HepG2 (cell line): ENCODE results near the gene ADGRG6. TPM values are rescaled to one million over a fixed set of nuclear protein-coding genes. Genes with fewer than 3 reads are reported as not detected.

Source experiments
- ATAC-seq: fragments of 200-7000 bp; cut with Tn5 transposase; 3 replicates; pipeline ENCODE4 v1.9.1; 2020; ENCODE audit warnings: mild to moderate bottlenecking, moderate library complexity
- BruUV-seq: library from RNA; stranded (reverse); fragments of 400-500 nt; replicated peaks from 2 replicates; lab custom pipeline; 2021; lab: Mats Ljungman, UMichigan
- CTCF ChIA-PET: fragments of 300-600 bp; formaldehyde crosslinking; extraction: SDS; loops from one replicate; lab custom pipeline; 2021; ENCODE audit warnings: low total read pairs, inconsistent platforms, low intra/inter-chr PET ratio; lab: Yijun Ruan, JAX
- POLR2A ChIA-PET: fragments of 350-600 bp; sonication (Branson Sonifier 250); formaldehyde crosslinking; loops from one replicate; lab custom pipeline; 2020; ENCODE audit warnings: antibody characterized with exemption, inconsistent platforms; lab: Yijun Ruan, JAX
- DNase-seq: peaks from one replicate; pipeline ENCODE4 v3.0.0-alpha.2; 2015; ENCODE audit warnings: low spot score
- FAIRE-seq: peaks from 3 replicates; lab custom pipeline; 2011; peaks lifted over from hg19 to GRCh38; lab: Jason Lieb, UNC
- H2AFZ ChIP-seq: one replicate; pipeline ENCODE4 v1.6.1; 2011; ENCODE audit warnings: low read length, inconsistent platforms
- H3K27ac ChIP-seq: fragments of 300-600 bp; 3 replicates; pipeline ENCODE4 v1.8.0; 2011; ENCODE audit warnings: mixed run types, mild to moderate bottlenecking, mixed read lengths, low read length, inconsistent platforms; ENCODE audit not compliant: insufficient read depth; ENCODE audit errors: extremely low read length
- H3K27me3 ChIP-seq, 2 experiments: fragments of 200-600 bp in 1 of 2; 2 replicates in 1 of 2; 3 replicates in 1 of 2; pipeline versions ENCODE4 v1.6.0 to v1.8.0; 2011; ENCODE audit warnings: low read length in 2 of 2, mild to moderate bottlenecking in 2 of 2, moderate library complexity in 2 of 2, inconsistent platforms in 1 of 2; ENCODE audit not compliant: insufficient read depth in 2 of 2, control insufficient read depth in 1 of 2
- H3K36me3 ChIP-seq, 2 experiments: fragments of 200-600 bp in 1 of 2; replicated peaks in 1 of 2; 2 replicates in 1 of 2; 3 replicates in 1 of 2; pipeline versions ENCODE4 v1.5.1 to v1.8.0; 2011; ENCODE audit warnings: low read length in 2 of 2, inconsistent platforms in 1 of 2; ENCODE audit not compliant: insufficient read depth in 2 of 2, control insufficient read depth in 1 of 2
- H3K4me1 ChIP-seq: 2 replicates; pipeline ENCODE4 v1.5.1; 2012; ENCODE audit warnings: low read length, inconsistent platforms; ENCODE audit not compliant: insufficient read depth
- H3K4me2 ChIP-seq: 2 replicates; pipeline ENCODE4 v1.6.0; 2011; ENCODE audit warnings: low read depth, low read length, inconsistent platforms
- H3K4me3 ChIP-seq, 3 experiments: fragments of 200-600 bp in 1 of 3; sonication (generic), shearing (Covaris generic) in 1 of 3; replicated peaks in 1 of 3; 2 replicates each; pipeline ENCODE4 v1.5.1; 2011 to 2016; ENCODE audit warnings: low read length in 3 of 3, inconsistent platforms in 2 of 3, low read depth in 2 of 3, mild to moderate bottlenecking in 2 of 3, control low read depth in 1 of 3, mixed read lengths in 1 of 3; ENCODE audit not compliant: insufficient read depth in 1 of 3
- H3K79me2 ChIP-seq: one replicate; pipeline ENCODE4 v1.6.1; 2011; ENCODE audit warnings: low read length, inconsistent platforms; ENCODE audit not compliant: insufficient read depth
- H3K9ac ChIP-seq: 2 replicates; pipeline ENCODE4 v1.6.0; 2011; ENCODE audit warnings: mild to moderate bottlenecking, low read depth, low read length, inconsistent platforms; ENCODE audit not compliant: insufficient read depth
- H3K9me3 ChIP-seq: 2 replicates; pipeline ENCODE4 v1.5.1; 2012; ENCODE audit warnings: mild to moderate bottlenecking, low read length
- H4K20me1 ChIP-seq: 2 replicates; pipeline ENCODE4 v1.6.0; 2011; ENCODE audit warnings: inconsistent platforms, mild to moderate bottlenecking, low read length, moderate library complexity; ENCODE audit not compliant: insufficient read depth
- CENPX ChIP-seq: sonication (generic); formaldehyde crosslinking; IDR thresholded peaks from 2 replicates; pipeline ENCODE4 v1.9.0; 2021; ENCODE audit warnings: mild to moderate bottlenecking, missing genetic modification reagents, moderate library complexity
- GABPA ChIP-seq, 2 experiments: IDR thresholded peaks; 2 replicates each; pipeline ENCODE4 v1.6.1; 2011 to 2016; ENCODE audit warnings: low read depth in 2 of 2, low read length in 1 of 2, missing biosample characterization in 1 of 2, missing genetic modification characterization in 1 of 2
- HMG20B ChIP-seq: conservative IDR thresholded peaks from 2 replicates; pipeline ENCODE4 v1.6.1; 2016; ENCODE audit warnings: missing genetic modification reagents, missing compliant biosample characterization
- IKZF5 ChIP-seq: IDR thresholded peaks from 2 replicates; pipeline ENCODE4 v1.6.1; 2018; ENCODE audit warnings: missing genetic modification reagents, mild to moderate bottlenecking, missing compliant biosample characterization
- ONECUT2 ChIP-seq: sonication (generic); formaldehyde crosslinking; IDR thresholded peaks from 2 replicates; pipeline ENCODE4 v1.4.0; 2020; ENCODE audit warnings: missing genetic modification reagents
- PRPF4 ChIP-seq: fragments of 200-400 bp; formaldehyde crosslinking; IDR thresholded peaks from 2 replicates; pipeline ENCODE4 v1.6.1; 2016; ENCODE audit warnings: low read length, low read depth; ENCODE audit not compliant: poor library complexity, severe bottlenecking
- TIGD3 ChIP-seq: sonication (generic); formaldehyde crosslinking; IDR thresholded peaks from 2 replicates; pipeline ENCODE4 v1.5.1; 2020; ENCODE audit warnings: mild to moderate bottlenecking, missing genetic modification reagents, borderline replicate concordance
- XBP1 ChIP-seq: sonication (generic); formaldehyde crosslinking; IDR thresholded peaks from 2 replicates; pipeline ENCODE4 v1.5.0; 2020; ENCODE audit warnings: missing genetic modification reagents
- ZFP36 ChIP-seq: fragments of 150-350 bp; IDR thresholded peaks from 2 replicates; pipeline ENCODE4 v1.6.1; 2018; ENCODE audit warnings: borderline replicate concordance, low read length, low read depth; ENCODE audit not compliant: partially characterized antibody
- ZFP36L2 ChIP-seq: sonication (generic); formaldehyde crosslinking; IDR thresholded peaks from 2 replicates; pipeline ENCODE4 v1.4.0; 2020; ENCODE audit warnings: missing genetic modification reagents
- ZFYVE20 ChIP-seq: sonication (generic); formaldehyde crosslinking; IDR thresholded peaks from 2 replicates; pipeline ENCODE4 v1.8.0; 2023; ENCODE audit warnings: low read depth, mild to moderate bottlenecking, moderate library complexity, missing genetic modification reagents, borderline replicate concordance
- ZNF318 ChIP-seq: sonication (generic); formaldehyde crosslinking; IDR thresholded peaks from 2 replicates; pipeline ENCODE4 v1.4.0; 2020; ENCODE audit warnings: mild to moderate bottlenecking, missing genetic modification reagents
- ZNF547 ChIP-seq: sonication (generic); formaldehyde crosslinking; IDR thresholded peaks from 2 replicates; pipeline ENCODE4 v1.5.1; 2020; ENCODE audit warnings: mild to moderate bottlenecking, missing genetic modification reagents
- ZNF598 ChIP-seq: sonication (generic); formaldehyde crosslinking; IDR thresholded peaks from 2 replicates; pipeline ENCODE4 v1.5.1; 2020; ENCODE audit warnings: mild to moderate bottlenecking, missing genetic modification reagents, borderline replicate concordance
- WGBS: methylation state at CpG from one replicate; pipeline ENCODE4 v1.1.6; 2017; ENCODE audit warnings: low lambda C conversion rate; 5-methylcytosine and 5-hydroxymethylcytosine counted together
- in situ Hi-C: cut with HindIII; loops from 2 replicates; pipeline ENCODE4 v1.10.0; 2017; ENCODE audit warnings: low pct_unique_long_range_greater_than_20kb; ENCODE audit not compliant: extremely low pct_ligation_motif_present
- intact Hi-C: fragments of 100-400 bp; cut with micrococcal nuclease; formaldehyde crosslinking; loops from one replicate; pipeline ENCODE4 v1.10.0; 2022; ENCODE audit not compliant: unreplicated experiment
- polyA plus RNA-seq, 8 experiments: library from polyadenylated mRNA; depleted of rRNA in 3 of 8; stranded (reverse) in 7 of 8; unstranded in 1 of 8; fragments of >200 nt; fragmentation: Illumina TruSeq in 4 of 8; extraction: Trizol in 4 of 8; gene quantifications; 2 replicates each; pipeline versions ENCODE4 v1.2.1 to v1.2.3, GENCODE V29; 2011 to 2016; ENCODE audit warnings: low read depth in 4 of 8, missing spikeins in 1 of 8, mixed read lengths in 1 of 8; ENCODE audit not compliant: insufficient read depth in 1 of 8
- total RNA-seq, 5 experiments: library from RNA; depleted of rRNA; stranded (reverse); fragments of >200 nt; fragmentation: Illumina TruSeq; extraction: Trizol; gene quantifications; 2 replicates each; pipeline ENCODE4 v1.2.3, GENCODE V29; 2016; ENCODE audit warnings: low read depth in 1 of 5

ADGRG6 gene
- total and polyA plus RNA-seq, 2 of the 13 experiments (the other 11 are each of a cell fraction or from before 2014, with no cell fraction given), result 129 to 249 TPM

- ChIA-PET CTCF (no interaction called here), POLR2A (no interaction called here)
- in situ Hi-C loops (no loop called here), intact Hi-C loops (no loop called here)
- no peak for ATAC-seq
- H3K27ac ChIP-seq, result no peak overlapping the region
- peaks cover 52% of the 10 kb centered on the region for H3K4me1 ChIP-seq
- no peak overlapping the region for H3K4me3 ChIP-seq
- TF ChIP-seq IKZF5 (CRISPR knock-in tag) (no peak), ZNF547 (CRISPR knock-in tag) (no peak), XBP1 (CRISPR knock-in tag) (no peak), CENPX (no peak), ONECUT2 (CRISPR knock-in tag) (no peak), ZNF318 (CRISPR knock-in tag) (no peak), ZFP36L2 (no peak), HMG20B (CRISPR knock-in tag) (no peak), GABPA (IDR thresholded peaks at IDR 0.05; ENCODE audit: low read depth, low read length) (no peak), GABPA (CRISPR knock-in tag; IDR thresholded peaks at IDR 0.05; ENCODE audit: low read depth) (no peak), ZNF598 (no peak), TIGD3 (CRISPR knock-in tag) (no peak), ZFYVE20 (CRISPR knock-in tag) (no peak), ZFP36 (no peak), PRPF4 (no peak)
- no peak overlapping the region for H2AFZ ChIP-seq
- peaks cover 84% of the 10 kb centered on the region for H3K79me2 ChIP-seq
- no peaks in the 10 kb centered on the region for H3K27me3 ChIP-seq
- 96% methylated on average over 3 of the region's 3 CpGs for WGBS
- no peak for DNase-seq
- H4K20me1 ChIP-seq, result peaks cover 5% of the 10 kb centered on the region; the same call in 1 of the 2 replicates
- H3K36me3 ChIP-seq, result peaks cover 11 to 33% of the 10 kb centered on the region in 2 experiments
- no peaks in the 10 kb centered on the region for H3K9me3 ChIP-seq
- no peak overlapping the region for H3K9ac ChIP-seq
- BruUV-seq, result no TSS peak
- no peak overlapping the region for H3K4me2 ChIP-seq
- no peak for FAIRE-seq
Measured at GRCh38 chr6:142354650-142355049, 52.8 kb downstream of the ADGRG6 start.
